CD4-positive, alpha-beta T cell treated with Interleukin-17A for 4 hours (primary cell): ENCODE measurements around the gene CACNG1.
"Not testable (repeated sequence)": the region's sequence is repeated elsewhere in the genome, so short reads cannot be mapped to it uniquely, and the experiment has no call there.

Experiments
- DNase-seq: peaks from one replicate; pipeline ENCODE4 v3.0.0-alpha.2; 2020; ENCODE audit warnings: mixed read lengths

Gene CACNG1

DNA sequence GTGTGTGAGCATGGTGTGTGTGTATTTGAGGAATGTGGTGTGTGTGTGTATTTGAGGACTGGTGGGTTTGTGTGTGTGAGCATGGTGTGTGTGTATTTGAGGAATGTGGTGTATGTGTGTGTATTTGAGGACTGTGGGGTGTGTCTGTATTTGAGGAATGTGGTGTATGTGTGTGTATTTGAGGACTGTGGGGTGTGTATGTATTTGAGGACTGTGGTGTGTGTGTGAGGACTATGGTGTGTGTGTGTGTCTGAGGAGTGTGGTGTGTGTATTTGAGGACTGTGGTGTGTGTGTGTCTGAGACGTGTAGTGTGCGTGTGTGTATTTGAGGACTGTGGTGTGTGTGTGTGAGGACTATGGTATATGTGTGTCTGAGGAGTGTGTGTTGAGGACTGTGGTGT, 18.0 kb upstream of the CACNG1 start:
- no peak for DNase-seq

DNA sequence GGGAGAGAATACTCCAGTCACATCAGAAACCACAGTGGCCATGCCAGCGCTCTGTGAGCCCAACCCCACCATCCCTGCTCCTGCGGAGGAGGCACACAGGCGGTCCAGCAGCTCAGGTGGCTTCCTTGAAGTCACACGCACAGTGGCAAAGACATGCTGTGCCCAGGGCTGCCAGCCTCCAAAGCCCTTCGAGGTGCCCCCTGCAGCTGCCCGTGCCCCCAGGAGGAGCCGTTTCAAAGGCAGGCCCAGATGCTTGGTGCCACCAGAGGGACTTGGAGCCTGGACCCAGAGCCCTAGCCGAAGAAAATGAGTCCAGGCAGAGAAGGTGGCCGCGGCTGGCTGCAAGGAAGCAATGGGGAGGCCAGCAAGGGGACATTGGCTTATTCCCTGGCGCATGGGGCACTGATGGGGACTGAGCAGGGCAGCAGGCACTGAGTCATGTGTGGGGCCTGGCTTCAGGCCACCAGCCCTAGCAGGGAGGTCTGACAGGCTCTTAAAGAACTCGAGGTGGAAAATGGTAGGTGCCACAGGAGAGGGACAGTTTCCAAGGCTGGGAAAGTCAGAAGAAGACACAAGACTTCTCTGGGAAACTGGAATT, 17.2 kb upstream of the CACNG1 start:
- no peak for DNase-seq

DNA sequence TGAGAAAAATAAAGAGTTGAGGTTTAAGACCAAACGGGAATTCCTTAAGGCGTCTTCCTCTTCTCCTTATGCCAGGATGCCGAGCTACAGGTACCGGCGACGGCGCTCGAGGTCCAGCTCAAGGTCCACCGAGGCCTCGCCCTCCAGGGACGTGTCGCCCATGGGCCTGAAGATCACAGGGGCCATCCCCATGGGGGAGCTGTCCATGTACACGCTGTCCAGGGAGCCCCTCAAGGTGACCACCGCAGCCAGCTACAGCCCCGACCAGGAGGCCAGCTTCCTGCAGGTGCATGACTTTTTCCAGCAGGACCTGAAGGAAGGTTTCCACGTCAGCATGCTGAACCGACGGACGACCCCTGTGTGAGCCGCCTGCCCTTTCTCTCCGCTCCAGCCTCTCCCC, 13.7 kb upstream of the CACNG1 start:
- no peak for DNase-seq

DNA sequence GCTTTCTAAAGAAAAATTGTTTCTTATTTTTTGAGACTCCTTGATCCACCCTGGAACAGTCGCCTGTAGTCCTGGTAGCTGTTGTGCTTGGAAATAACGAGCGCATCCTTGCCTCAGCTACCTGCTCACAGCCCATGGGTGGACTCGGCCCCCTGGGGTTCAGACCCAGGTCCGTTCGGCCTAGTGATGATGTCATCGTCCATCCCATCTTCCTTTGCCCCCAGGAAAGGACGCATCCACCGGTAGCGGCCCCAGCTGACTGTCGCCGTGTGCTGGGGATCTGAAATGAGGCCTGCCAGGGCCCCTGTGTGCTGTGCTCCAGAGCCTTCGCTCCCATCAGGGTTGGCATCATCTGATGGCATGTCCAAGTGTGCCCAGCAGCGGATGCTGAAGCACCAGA, 12.0 kb upstream of the CACNG1 start:
- DNase-seq = no peak

DNA sequence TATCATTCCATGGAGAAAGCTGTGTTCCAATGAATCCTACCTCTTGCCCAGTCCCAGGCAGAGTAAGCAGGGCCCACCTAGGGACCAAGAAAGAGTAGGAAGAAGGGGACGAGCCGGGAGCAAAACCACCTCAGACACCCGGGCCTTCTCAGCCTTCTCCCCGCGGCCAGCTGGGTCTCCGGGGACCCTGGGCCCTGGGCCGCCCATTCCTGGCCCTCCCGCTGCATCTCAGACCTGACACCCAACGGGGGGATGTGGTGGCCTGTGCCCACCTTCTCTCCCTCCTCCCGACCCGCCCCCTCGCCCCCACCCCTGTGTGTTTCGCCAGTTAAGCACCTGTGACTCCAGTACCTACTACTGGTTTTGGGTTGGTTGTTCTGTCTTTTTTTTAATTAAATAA, 11.4 kb upstream of the CACNG1 start:
- no peak for DNase-seq

DNA sequence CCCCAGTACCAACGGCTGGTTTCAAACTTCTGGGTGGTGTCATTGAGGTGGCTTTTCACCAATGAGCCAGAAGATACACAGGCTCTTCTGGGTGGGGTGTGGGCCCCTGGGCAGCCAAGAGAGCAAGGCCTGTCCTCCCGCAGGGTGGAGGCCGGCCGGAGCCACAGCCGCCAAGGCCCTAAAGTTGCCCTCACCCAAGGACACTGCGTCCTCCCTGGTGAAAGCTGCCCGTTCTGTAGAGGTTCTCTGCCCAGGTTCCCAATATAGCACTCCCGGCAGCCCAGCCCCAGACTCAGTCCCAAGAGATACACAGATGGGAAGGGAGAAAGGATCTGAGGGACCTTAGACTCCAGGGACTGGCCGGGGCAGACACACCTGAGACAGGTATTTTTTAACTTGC, 10.7 kb upstream of the CACNG1 start:
- DNase-seq = no peak

DNA sequence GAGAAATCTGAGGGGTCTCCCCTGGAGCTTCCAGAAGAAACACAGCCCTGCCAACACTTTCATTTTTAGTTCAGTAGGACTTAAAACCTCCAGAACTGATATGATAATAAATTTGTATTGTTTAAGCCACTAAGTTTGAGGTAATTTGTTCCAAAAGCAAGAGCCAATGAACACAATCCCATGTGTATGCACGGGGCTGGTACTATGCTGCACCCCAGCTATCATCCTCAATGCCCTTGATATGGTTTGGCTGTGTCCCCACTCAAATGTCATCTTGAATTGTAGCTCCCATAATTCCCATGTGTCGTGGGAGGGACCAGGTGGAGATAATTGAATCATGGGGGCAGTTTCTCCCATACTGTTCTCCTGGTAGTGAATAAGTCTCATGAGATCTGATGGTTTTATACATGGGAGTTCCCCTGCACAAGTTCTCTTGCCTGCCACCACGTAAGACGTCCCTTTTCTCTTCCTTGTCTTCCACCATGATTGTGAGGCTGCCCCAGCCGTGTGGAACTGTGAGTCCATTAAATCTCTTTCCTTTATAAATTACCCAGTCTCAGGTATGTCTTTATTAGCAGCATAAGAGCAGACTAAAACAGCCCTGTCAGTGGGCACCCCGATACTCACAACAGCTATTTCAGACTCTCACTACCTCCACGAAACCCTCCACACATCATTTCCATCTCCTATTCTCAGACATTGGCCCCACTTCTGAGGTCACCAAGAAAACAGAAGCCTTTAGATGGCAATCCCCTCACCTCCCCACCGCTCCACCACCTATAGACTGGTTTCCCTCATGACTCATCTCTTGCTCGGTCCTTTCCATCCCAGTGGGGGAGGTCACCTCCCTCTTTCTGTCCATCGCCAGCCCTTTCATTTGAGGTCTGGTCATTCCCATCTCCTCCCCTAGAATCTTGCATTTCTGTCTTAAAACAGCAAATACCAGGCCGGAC, 8.9 kb upstream of the CACNG1 start:
- DNase-seq = no peak

DNA sequence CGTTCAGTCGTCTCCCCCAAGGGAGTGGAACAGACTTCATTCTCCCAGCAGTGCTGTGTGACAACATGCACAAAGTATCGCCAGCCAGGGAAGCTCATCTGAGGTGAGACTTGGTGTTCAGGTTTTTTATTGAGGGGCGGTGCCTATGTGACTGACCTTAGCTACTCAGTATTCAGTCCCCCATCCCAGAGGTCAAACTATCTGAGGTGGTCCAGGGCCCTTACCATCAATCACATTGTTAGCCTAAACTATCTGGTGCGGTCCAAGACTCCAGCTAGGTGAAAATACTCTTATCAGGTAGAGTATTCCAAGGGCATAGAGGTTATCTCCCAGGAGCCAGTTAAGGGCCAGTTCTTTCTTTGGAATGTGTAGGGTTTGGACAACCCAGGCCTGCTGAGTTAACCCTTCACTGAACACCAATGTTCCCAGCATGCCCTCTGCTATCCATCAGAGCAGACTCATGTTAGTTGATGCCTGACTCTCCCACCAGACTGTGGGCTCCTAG, 5.4 kb upstream of the CACNG1 start:
- DNase-seq = no peak

DNA sequence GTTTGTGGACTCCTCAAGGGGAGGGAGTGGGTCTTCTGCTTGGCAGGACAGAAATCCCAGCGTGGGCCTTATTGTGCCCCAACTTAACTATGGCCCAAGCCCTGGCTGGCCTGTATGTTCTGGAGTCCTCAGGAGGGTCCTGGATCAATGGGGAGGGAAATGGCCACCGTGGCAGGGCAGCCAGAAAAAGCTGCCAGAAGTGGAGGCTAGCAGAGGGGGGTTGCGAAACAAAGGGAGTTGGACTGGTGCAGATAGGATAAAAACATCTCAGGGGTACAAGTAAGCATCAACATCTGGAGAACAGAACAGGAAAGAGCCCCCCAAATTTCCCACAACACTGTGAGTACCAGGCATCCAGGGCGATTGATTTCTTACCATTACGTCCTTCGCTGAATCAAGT, 3.7 kb upstream of the CACNG1 start:
- DNase-seq = no peak

DNA sequence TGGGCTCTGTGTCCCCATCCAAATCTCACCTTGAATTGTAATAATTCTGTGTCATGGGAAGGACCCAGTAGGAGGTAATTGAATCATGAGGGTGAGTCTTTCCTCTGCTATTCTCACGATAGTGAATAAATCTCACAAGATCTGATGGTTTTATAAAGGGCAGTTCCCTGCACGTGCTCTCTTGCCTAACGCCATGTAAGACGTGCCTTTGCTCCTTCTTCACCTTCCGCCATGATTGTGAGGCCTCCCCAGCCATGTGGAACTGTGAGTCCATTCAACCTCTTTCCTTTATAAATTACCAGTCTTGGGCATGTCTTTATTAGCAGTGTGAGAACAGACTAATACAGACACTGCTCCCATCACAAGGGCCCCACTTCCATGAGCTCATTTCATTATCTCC, 3.2 kb upstream of the CACNG1 start:
- not testable (repeated sequence) for DNase-seq

DNA sequence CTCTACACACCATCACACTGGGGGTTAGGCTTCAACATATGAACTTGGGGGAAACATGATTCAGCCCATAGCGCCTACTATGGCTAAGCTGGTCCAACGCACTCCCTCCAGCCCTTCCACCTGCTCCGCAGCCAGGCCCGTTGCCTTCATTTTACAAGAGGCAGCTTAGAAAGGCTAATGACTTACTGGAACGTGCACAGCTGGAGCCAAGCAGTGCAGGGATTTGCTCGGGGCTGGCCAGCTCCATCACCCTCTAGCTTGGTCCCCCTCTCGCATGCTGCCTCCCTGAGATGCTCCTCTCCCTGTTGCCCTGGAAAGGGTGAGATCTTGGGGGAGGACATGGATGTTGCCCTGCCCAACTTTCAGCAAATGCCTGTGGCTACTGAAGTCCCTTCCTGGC, 2.8 kb upstream of the CACNG1 start:
- no peak for DNase-seq

DNA sequence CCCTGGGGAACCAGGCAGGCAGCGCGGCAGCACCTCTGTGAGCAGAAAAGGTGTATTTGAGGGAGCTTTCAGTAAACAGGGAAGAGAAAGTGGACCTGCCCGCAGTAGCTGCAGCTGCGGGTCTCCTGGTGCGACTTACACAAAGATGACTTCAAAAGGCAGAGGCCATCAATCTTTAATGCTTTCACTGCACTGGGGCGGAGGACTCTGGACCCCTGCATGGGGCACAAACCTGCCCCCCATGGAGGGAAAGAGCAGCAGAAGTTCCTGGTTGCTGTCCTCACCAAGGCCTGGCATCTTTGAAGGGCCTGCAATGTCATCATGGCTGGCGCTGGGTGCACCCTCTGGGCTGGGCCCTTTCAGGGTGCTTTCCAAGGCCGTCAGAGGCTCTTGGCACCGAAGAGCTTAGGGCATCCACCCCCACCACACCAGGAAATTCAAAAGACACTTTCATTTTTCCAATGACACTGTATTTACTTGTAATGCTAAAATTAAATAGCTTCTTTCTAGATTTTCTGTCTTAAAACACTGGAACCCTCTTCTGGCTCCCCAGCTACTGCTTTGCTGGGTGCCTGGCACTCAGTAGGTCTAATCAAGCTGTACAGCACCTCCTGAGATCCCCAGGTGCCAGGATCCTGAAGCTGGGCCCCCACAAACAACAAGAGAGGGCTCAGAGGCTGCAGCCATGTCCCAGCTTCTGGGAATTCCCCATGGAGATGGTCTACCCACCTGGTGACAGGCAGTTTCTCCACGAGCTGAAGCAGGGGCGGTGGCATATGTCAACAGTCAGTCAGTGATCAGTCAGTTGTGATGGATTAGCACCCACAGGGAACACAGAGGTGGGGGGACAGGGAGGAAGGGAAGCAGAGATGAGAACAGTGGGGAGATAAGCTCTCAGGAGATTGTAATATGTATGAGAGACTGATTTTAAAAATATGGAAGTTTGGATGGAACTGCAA, 2.1 kb upstream of the CACNG1 start:
- DNase-seq = no peak

DNA sequence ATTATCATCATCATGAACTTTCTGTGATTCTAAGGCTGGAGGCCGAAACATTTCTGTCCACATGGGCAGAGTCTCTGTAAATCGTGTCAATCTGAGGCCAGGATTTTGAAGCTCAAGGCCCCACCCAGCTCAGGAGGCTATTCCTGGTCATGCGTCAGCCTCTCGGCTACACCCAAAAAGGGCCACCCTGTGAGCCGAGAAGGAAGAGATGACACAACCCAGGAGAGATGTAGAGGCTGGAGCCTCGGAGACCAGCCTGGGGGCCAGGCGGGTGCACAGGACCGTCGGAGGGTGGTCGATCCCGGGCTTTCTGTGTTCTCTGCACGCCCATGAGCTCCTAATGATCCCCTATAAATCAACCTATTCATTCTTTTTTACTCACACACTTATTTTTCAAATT, 1.1 kb upstream of the CACNG1 start:
- no peak for DNase-seq

DNA sequence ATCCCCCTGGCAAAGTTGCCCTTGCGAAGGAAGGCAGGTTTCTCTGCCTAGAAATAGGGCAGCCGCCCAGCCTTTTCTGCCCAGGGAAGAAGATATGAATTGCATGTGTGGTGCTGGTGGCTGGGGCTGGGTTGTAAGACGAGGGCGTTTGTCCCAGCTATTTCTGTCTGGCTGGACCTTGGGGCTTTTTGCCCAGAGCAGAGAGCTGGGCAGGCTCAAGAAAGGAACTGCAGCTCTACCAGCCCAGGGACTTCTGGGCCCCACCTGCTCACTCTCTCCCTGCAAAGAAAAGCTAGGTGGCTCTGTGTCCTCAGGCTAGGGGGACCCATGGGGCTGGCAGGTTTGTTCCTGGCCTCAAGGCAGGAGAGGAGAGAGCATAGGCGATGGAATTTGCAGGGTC, 586 bp downstream of the CACNG1 start:
- no peak for DNase-seq

DNA sequence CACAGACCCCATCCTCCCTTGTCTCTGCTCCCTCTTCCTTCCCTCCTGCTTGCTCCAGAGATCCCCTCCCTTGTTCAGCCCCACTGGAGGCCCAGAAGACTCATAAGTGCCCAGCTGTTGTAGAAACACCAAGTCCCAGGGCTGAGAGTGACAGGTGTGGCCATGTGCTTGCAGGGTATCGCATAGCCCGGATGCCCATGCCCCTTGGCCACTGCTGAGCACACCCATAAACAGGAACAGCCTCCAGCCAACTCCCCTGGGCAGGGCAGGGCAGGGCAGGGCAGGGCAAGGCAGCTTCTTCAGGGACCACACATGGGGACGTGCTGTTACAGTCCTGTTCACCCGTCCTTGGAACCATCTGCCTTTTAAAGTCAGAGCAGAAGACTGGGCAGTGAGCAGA, 2.0 kb downstream of the CACNG1 start:
- no peak for DNase-seq

DNA sequence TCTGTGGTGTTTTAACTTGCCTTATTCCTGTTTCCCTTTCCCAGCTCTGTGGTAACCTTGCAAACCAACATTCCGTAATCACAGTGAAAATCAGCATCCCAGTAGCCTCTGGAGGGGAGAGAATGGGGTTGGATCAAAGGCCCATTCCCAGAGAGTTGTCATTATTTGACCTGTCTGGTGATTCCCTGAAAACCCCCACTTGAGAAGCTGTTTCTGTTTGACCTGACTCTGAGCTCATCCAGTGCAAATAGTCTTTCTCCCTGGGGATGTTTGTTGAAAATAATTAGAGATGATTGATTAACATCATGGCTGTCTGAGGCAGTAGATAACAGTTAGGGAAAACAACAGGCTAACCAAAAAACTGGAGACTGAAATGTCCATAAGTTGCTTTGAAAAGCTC, 3.0 kb downstream of the CACNG1 start:
- DNase-seq = no peak

DNA sequence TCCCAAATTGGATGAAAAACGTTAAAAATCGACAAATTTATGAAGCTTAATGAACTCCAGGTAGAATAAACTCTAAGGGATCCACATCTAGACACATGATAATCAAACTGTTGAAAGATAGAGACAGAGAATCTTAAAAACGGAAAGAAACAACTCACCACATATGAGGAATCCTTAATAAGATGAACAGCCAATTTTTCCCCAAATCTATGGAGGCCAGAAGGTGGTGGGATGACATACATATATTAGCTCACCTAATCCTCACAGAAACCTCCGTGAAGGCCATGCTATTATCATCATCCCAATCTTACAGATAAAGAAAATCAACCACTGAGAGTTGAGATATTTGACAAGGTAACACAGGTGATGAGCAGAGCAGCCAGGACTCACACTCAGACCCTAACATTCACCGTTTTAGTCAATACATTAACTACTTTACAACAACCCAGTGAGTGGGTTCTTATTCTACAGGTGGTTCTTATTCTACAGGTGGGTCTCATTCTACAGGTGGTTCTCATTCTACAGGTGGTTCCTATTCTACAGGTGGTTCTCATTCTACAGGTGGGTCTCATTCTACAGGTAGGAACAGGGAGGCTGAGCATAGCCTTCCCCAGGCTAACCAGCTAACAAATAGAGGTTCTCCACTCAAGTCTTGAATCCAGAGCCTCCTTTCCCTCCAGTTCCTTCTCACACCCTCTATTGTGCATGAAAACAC, 4.8 kb downstream of the CACNG1 start:
- no peak for DNase-seq

DNA sequence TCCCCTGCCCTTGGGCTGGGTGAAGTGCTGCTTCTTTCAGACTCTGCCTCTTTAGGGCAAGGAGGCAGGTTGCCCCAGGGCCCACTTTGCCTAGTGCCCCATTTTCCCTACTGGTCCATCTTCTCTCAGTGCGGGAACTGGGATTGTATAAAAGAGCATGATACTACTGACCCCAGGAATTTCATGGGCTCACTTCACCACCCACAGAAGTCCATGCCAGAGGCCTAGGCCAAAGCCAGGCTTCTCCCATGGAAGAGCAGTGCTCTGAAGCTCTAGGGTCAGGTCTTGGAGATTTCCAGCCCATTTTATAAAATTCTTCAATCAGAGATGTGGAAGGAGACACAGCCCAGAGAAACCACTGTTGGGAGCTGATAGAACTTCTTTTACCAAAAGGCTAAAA, 5.7 kb downstream of the CACNG1 start:
- DNase-seq = no peak

DNA sequence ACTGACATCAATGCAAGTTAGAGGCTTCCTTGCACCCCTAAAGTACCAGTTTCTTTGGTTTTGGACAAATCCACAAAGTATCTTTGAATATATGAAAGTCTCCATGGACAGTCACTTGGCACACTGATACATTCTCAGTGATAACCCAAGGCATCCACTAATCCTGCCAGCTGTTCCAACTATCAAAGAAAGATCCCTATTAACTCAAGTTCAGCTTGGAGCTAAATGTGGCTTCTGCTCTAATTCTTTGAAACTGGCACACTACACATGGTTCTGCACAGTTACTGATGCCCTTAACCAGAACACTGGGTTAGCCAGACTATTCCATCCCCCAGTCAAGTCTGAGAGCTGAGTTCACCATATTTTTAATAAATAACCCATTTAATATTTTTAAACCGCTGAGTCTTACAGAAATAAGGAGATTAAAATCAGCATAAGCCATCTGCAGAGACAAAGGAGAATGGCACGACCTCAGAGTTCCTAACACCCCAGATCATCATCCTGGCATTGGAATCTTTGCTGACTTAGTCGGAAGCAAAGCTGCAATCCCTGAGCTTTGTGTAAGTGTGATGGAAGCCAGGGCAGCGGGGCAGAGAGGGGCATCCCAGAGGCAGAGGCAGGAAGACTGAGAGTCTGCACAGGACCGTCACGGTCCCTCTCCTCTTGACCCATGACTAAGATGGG, 6.3 kb downstream of the CACNG1 start:
- DNase-seq = no peak

DNA sequence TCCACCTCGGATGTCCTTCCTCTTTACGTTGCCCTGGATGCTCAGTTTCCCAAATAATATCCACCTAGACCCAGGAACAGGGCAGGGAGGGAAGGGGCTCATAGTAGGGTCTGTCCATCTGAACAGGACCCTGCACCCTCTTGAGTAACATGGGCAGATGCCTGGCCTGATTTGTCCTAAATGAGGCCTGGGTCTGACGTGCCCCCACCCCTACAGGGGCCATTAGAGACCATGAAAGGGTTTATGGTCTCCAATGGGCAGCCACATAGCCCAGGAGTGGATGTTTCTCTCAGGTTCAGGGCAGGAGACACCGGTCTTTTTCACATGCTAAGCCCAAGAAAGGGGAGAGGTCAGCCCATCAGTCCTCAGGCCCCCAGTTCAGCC, 6.8 kb downstream of the CACNG1 start:
- DNase-seq = no peak

DNA sequence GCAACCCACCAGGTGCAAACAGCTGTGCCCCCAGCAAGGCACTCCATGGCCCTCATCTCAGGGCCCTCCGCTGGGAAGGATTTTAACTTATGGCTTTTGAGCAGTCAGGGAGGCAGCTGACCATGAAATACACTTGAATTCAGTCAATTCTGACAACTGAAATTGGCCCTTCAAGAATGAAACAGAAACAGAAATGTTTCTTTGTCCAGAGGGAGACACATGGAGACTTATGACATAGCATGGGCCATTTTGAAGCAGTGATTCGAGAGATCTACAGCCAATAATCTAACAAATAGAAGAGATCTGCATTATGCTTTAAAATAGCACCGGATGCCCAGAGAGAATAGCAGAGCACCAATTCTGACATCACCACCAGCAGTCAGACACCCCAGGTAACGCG, 7.5 kb downstream of the CACNG1 start:
- no peak for DNase-seq
